Hematopoietic multipotent progenitor cell treated with erythropoietin and hydrocortisone succinate and interleukin-3 and kit ligand, for 6 days (in vitro differentiated cells): ENCODE results near the gene FAM50B.

ENCODE experiments used
- DNase-seq: peaks from one replicate; pipeline ENCODE4 v3.0.0-alpha.2; 2015

Gene FAM50B

DNA sequence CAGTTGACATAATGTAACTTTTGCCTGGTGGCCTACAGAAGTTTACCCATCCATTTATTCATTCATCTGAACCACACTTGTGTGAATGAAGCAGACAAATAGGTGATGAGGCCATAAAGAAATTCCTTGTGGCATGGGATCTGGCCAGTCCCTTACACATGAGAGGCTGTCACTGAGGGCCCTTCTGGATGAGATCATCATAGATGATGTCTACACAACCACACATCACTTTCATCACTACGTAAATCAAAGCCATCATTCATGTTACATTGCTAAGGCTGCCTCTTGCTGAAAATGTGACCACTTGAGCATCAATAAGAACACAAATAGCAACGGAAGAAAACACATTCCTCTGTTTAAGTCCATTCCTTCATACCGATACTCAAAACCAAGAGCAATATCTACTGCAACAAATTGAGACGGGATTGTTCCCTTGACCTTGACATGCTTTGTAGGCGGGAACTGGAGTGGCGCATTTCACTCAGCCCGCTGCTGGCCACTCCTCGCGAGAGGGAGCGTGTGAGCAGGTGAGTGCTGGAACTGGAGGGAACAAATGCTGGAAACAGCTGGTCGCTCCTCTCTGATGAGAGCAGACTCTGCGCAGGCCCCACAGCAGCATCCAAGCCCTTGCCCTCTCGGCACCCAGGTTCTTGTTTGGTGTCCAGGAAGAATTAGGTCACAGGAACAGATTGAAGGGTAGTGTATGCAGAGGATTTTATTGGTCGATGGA lies 49.3 kb downstream of the FAM50B start:
- DNase-seq: no peak

DNA sequence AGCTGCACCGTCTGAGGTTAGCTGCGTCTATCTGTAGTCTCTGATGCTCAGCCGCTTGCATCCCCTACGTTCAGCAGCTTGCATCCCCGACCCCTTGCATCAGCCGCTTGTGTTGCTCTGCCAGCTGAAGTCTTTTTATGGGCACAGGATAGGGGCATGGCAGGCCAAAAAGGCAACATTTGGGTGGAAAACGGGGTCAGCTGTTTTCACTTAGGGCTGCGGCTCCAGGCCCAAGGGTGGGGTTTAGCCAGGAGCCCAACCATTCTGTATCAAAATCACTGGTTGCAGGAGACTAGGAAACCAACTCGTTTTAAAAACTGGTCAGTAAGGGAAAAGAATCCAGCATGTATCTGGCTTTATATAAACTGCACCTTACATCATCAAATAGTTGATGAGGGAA lies 49.9 kb downstream of the FAM50B start:
- DNase-seq: no peak

GRCh38 chr6:3899970-3900439 lies 50.8 kb downstream of the FAM50B start:
- no peak for DNase-seq
